SK-N-SH (cell line): Measurements from ENCODE around the gene SHPK. TPM values are rescaled to one million over a fixed set of nuclear protein-coding genes. Genes with fewer than 3 reads are reported as not detected.

Source experiments
- CTCF ChIA-PET: fragments of 300-600, 350-600 bp; formaldehyde crosslinking; extraction: SDS; loops from one replicate; lab custom pipeline; 2021; lab: Yijun Ruan, JAX
- POLR2A ChIA-PET: fragments of 350-600 bp; sonication (Branson Sonifier 250); formaldehyde crosslinking; extraction: SDS; loops from one replicate; lab custom pipeline; 2020; ENCODE audit warnings: antibody characterized with exemption, inconsistent platforms; lab: Yijun Ruan, JAX
- DNase-seq: peaks from one replicate; pipeline ENCODE4 v3.0.0; 2012
- H2AFZ ChIP-seq: fragments of 200-600 bp; sonication (generic); 2 replicates; pipeline ENCODE4 v1.8.1; 2016; ENCODE audit warnings: antibody characterized with exemption, mild to moderate bottlenecking, low read depth
- H3F3A ChIP-seq: fragments of 200-600 bp; sonication (generic); replicated peaks from 2 replicates; pipeline ENCODE3; 2016; ENCODE audit warnings: antibody characterized with exemption, mild to moderate bottlenecking; ENCODE audit not compliant: insufficient read depth
- H3K27ac ChIP-seq, 2 experiments: fragments of 200-500 bp in 1 of 2; fragments of 200-600 bp in 1 of 2; sonication (Bioruptor generic) in 1 of 2; sonication (generic), shearing (Covaris generic) in 1 of 2; 2 replicates each; pipeline versions ENCODE4 v1.5.1 to v1.6.1; 2014 to 2016; ENCODE audit warnings: low read depth in 2 of 2, inconsistent platforms in 1 of 2, low read length in 1 of 2, mild to moderate bottlenecking in 1 of 2, mixed read lengths in 1 of 2
- H3K27me3 ChIP-seq: fragments of 200-600 bp; sonication (generic), shearing (Covaris generic); 2 replicates; pipeline ENCODE4 v1.6.1; 2016; ENCODE audit warnings: mixed run types; ENCODE audit not compliant: insufficient read depth
- H3K36me3 ChIP-seq, 2 experiments: fragments of 200-500 bp in 1 of 2; fragments of 200-600 bp in 1 of 2; sonication (Bioruptor generic) in 1 of 2; sonication (generic) in 1 of 2; replicated peaks in 1 of 2; 2 replicates each; pipeline versions ENCODE3 to v1.5.1; 2014 to 2016; ENCODE audit warnings: low read length in 1 of 2, mild to moderate bottlenecking in 1 of 2; ENCODE audit not compliant: insufficient read depth in 2 of 2, control insufficient read depth in 1 of 2
- H3K4me1 ChIP-seq, 2 experiments: fragments of 200-500 bp in 1 of 2; fragments of 200-600 bp in 1 of 2; sonication (Bioruptor generic) in 1 of 2; sonication (generic), shearing (Covaris generic) in 1 of 2; 2 replicates each; pipeline versions ENCODE4 v1.5.1 to v1.6.1; 2014 to 2016; ENCODE audit warnings: low read depth in 1 of 2, low read length in 1 of 2, mixed run types in 1 of 2; ENCODE audit not compliant: insufficient read depth in 2 of 2, control insufficient read depth in 1 of 2
- H3K4me2 ChIP-seq: fragments of 200-600 bp; sonication (generic), shearing (Covaris generic); 2 replicates; pipeline ENCODE4 v1.6.1; 2017; ENCODE audit warnings: mixed run types
- H3K4me3 ChIP-seq, 2 experiments: fragments of 200-500 bp in 1 of 2; fragments of 200-600 bp in 1 of 2; sonication (Bioruptor generic) in 1 of 2; sonication (generic), shearing (Covaris generic) in 1 of 2; 2 replicates each; pipeline versions ENCODE4 v1.5.1 to v1.8.1; 2014 to 2016; ENCODE audit warnings: low read depth in 2 of 2, inconsistent platforms in 1 of 2, low read length in 1 of 2, mild to moderate bottlenecking in 1 of 2, mixed read lengths in 1 of 2, moderate library complexity in 1 of 2
- H3K79me2 ChIP-seq: fragments of 200-600 bp; sonication (generic); 2 replicates; pipeline ENCODE4 v1.8.1; 2017; ENCODE audit warnings: mild to moderate bottlenecking; ENCODE audit not compliant: insufficient read depth
- H3K9ac ChIP-seq: fragments of 200-600 bp; sonication (generic); 2 replicates; pipeline ENCODE4 v1.6.1; 2017; ENCODE audit warnings: mixed run types
- H3K9me2 ChIP-seq: fragments of 200-600 bp; sonication (generic); 2 replicates; pipeline ENCODE4 v1.6.1; 2017; ENCODE audit warnings: mixed run types
- H3K9me3 ChIP-seq: fragments of 200-600 bp; sonication (generic); 2 replicates; pipeline ENCODE4 v1.6.1; 2017; ENCODE audit warnings: mixed run types, mild to moderate bottlenecking, moderate library complexity
- H4K20me1 ChIP-seq: fragments of 200-600 bp; sonication (generic); 2 replicates; pipeline ENCODE4 v1.6.1; 2017; ENCODE audit warnings: mild to moderate bottlenecking, mixed run types; ENCODE audit not compliant: insufficient read depth
- CTCF ChIP-seq: fragments of 200-600 bp; sonication (generic); IDR thresholded peaks from 2 replicates; pipeline ENCODE4 v1.6.1; 2017; ENCODE audit warnings: antibody characterized with exemption, mild to moderate bottlenecking, moderate library complexity
- ELF1 ChIP-seq: IDR thresholded peaks from 2 replicates; pipeline ENCODE4 v1.4.0; 2012
- EZH2phosphoT487 ChIP-seq: fragments of 200-600 bp; sonication (generic); IDR thresholded peaks from 2 replicates; pipeline ENCODE4 v1.6.1; 2017; ENCODE audit warnings: low read depth, mixed run types, mild to moderate bottlenecking, antibody characterized with exemption, moderate library complexity, borderline replicate concordance
- FOXJ3 ChIP-seq: sonication (generic); formaldehyde crosslinking; IDR thresholded peaks from 2 replicates; pipeline ENCODE4 v1.5.1; 2020; ENCODE audit warnings: mild to moderate bottlenecking, missing genetic modification reagents
- GATA2 ChIP-seq: sonication (generic); formaldehyde crosslinking; IDR thresholded peaks from 2 replicates; pipeline ENCODE4 v1.5.0; 2020; ENCODE audit warnings: mild to moderate bottlenecking, missing genetic modification reagents
- PBX3 ChIP-seq: IDR thresholded peaks from 2 replicates; pipeline ENCODE4; 2012
- RAD21 ChIP-seq: IDR thresholded peaks from 2 replicates; pipeline ENCODE4 v1.6.1; 2012; ENCODE audit warnings: mild to moderate bottlenecking, low read length
- RXRA ChIP-seq: IDR thresholded peaks from 2 replicates; pipeline ENCODE4 v1.4.0; 2012; ENCODE audit warnings: low read depth, mild to moderate bottlenecking, borderline replicate concordance
- TAF1 ChIP-seq: IDR thresholded peaks from 2 replicates; pipeline ENCODE4 v1.6.1; 2012; ENCODE audit warnings: low read depth, mild to moderate bottlenecking, low read length, moderate library complexity, borderline replicate concordance
- TCF12 ChIP-seq: IDR thresholded peaks from 2 replicates; pipeline ENCODE4 v1.4.0; 2012
- USF2 ChIP-seq: fragments of 150-350 bp; IDR thresholded peaks from 2 replicates; pipeline ENCODE4 v1.6.1; 2017; ENCODE audit warnings: antibody characterized with exemption, low read length, low read depth, borderline replicate concordance
- YY1 ChIP-seq: IDR thresholded peaks from 2 replicates; pipeline ENCODE4 v1.4.0; 2012; ENCODE audit warnings: low read depth, mild to moderate bottlenecking
- ZBTB33 ChIP-seq: IDR thresholded peaks from 2 replicates; pipeline ENCODE4 v1.4.0; 2012; ENCODE audit warnings: low read depth, borderline replicate concordance
- WGBS: methylation state at CpG from one replicate; pipeline ENCODE4 v1.1.6; 2017; ENCODE audit warnings: low lambda C conversion rate; 5-methylcytosine and 5-hydroxymethylcytosine counted together
- polyA plus RNA-seq, 3 experiments: library from polyadenylated mRNA; depleted of rRNA; stranded (reverse); fragments of >200 nt; gene quantifications; 2 replicates each; pipeline ENCODE4 v1.2.3, GENCODE V29; 2012

SHPK gene
- polyA plus RNA-seq, 1 of the 3 experiments (the other 2 are of a cell fraction): 9.0 TPM

DNA sequence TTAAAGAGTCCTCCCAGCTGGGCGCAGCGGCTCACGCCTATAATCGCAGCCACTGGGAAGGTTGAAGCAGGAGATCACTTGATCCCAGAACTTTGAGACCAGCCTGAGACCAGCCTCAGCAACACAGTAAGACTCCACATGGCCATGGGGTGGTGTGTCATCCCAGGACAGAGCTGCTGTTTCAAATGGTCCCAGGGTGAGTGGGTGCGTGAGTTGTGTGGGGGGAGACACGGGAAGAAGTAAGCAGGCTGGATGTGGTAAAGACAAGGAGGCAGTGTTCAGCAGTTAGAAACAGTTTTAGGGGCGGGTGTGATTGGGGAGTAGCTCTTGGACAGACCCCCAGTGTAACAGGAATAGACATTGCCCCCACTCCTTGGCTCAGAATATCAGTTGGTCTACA lies 3.8 kb downstream of the SHPK start:
- Histone ChIP-seq H3K9me2 (no peaks in the 10 kb centered on the region), H3K27ac (no peak overlapping the region), H3K79me2 (peaks cover 42% of the 10 kb centered on the region), H3K9ac (no peak overlapping the region), H3K4me3 (no peak overlapping the region), H3K9me3 (no peaks in the 10 kb centered on the region), H3K36me3 (peaks cover 0 to 4% of the 10 kb centered on the region in 2 experiments), H2AFZ (no peak overlapping the region), H4K20me1 (no peaks in the 10 kb centered on the region), H3K4me2 (no peak overlapping the region), H3K27me3 (no peaks in the 10 kb centered on the region), H3F3A (no peaks in the 10 kb centered on the region), H3K4me1 (peaks cover 0 to 2% of the 10 kb centered on the region in 2 experiments; a peak in 1 of 4 replicates)
- ChIA-PET POLR2A (no interaction called here), CTCF (no interaction called here)
- no peak for DNase-seq
- TF ChIP-seq CTCF (no peak), EZH2phosphoT487 (no peak), TCF12 (no peak), ELF1 (no peak), FOXJ3 (CRISPR knock-in tag) (no peak), GATA2 (no peak), TAF1 (no peak), YY1 (no peak), PBX3 (no peak), RXRA (no peak)
- 89% methylated on average over 4 of the region's 7 CpGs for WGBS

DNA sequence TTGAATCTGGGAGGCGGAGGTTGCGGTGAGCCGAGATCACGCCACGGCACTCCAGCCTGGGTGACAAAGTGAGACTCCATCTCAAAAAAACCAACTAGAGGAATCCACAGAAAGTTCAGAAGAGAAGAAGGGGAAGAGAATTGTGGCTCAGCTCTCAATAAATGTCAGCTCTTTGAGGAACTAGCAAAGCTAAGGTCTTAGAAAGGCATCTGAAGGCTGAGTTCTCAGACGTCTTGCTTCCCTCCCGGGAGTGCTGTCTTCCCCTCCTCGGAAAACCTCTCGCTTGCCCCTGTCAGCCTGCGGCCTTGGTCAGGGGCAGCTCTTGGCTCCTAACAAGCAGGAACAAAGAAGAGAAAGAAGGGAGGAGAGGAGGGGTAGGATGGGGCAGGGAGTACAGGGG lies 5.3 kb downstream of the SHPK start:
- WGBS: 95% methylated on average over 10 of the region's 10 CpGs
- Histone ChIP-seq H3K9ac (no peak overlapping the region), H3F3A (no peaks in the 10 kb centered on the region), H2AFZ (no peak overlapping the region), H3K27me3 (no peaks in the 10 kb centered on the region), H3K27ac (no peak overlapping the region), H3K4me2 (no peak overlapping the region), H3K4me3 (no peak overlapping the region), H3K36me3 (peaks cover 0 to 8% of the 10 kb centered on the region in 2 experiments), H3K9me3 (no peaks in the 10 kb centered on the region), H3K4me1 (peaks cover 0 to 2% of the 10 kb centered on the region in 2 experiments; a peak in 1 of 4 replicates), H4K20me1 (no peaks in the 10 kb centered on the region), H3K9me2 (no peaks in the 10 kb centered on the region), H3K79me2 (peaks cover 39% of the 10 kb centered on the region)
- CTCF ChIA-PET: interaction anchor here (1.5 kb wide), 1 partner anchor 28 kb away, joined by 4 read pairs; no protein-coding TSS in a partner anchor
- POLR2A ChIA-PET: no interaction called here
- no peak for DNase-seq
- TF ChIP-seq ZBTB33: no peak
- TF ChIP-seq TCF12: no peak
- TF ChIP-seq YY1: no peak
- TF ChIP-seq RAD21: no peak
- no peak for TF ChIP-seq RXRA
- TF ChIP-seq USF2: no peak
